Upper lobe of left lung (tissue), 6 donors: ENCODE data around the gene AADACL4. TPM values are rescaled to one million over a fixed set of nuclear protein-coding genes. Genes with fewer than 3 reads are reported as not detected.

Experiments used
- ATAC-seq, 2 donors: fragments of 200-7000 bp; cut with Tn5 transposase; one replicate each; pipeline ENCODE4 v1.9.1; 2022; ENCODE audit warnings: mild to moderate bottlenecking in 2 of 2, moderate library complexity in 2 of 2; ENCODE audit not compliant: low FRiP score in 2 of 2
- DNase-seq, 2 donors: peaks; one replicate each; pipeline ENCODE4 v3.0.0-alpha.2; 2019 to 2020
- H3K27ac ChIP-seq, 4 donors: fragments of 200-600 bp; sonication (generic); one replicate each; pipeline ENCODE4 v1.5.1; 2016 to 2019
- H3K27me3 ChIP-seq, 4 donors: fragments of 200-600 bp; sonication (generic); one replicate each; pipeline ENCODE4 v1.5.1; 2017 to 2019
- H3K36me3 ChIP-seq, 4 donors: fragments of 200-600 bp; sonication (generic); one replicate each; pipeline ENCODE4 v1.5.1; 2016 to 2019
- H3K4me1 ChIP-seq, 4 donors: fragments of 200-600 bp; sonication (generic); one replicate each; pipeline ENCODE4 v1.5.1; 2018 to 2019
- H3K4me3 ChIP-seq, 4 donors: fragments of 200-600 bp; sonication (generic); one replicate each; pipeline ENCODE4 v1.5.1; 2017 to 2019; ENCODE audit warnings: mild to moderate bottlenecking in 2 of 4, moderate library complexity in 1 of 4
- H3K9me3 ChIP-seq, 4 donors: fragments of 200-600 bp; sonication (generic); one replicate each; pipeline ENCODE4 v1.5.1; 2018 to 2019
- CTCF ChIP-seq, 6 experiments: fragments of 450-650 bp in 4 of 6; fragments of 200-600 bp in 2 of 6; sonication (generic) in 2 of 6; IDR thresholded peaks; one replicate each; pipeline ENCODE4 v1.5.1; 2016 to 2019; ENCODE audit warnings: antibody characterized with exemption in 6 of 6
- EP300 ChIP-seq, 4 donors: sonication (generic); formaldehyde crosslinking; IDR thresholded peaks; one replicate each; pipeline ENCODE4 v1.5.1; 2017; ENCODE audit warnings: antibody characterized with exemption in 4 of 4, control low read depth in 2 of 4
- POLR2A ChIP-seq, 4 donors: fragments of 450-650 bp; IDR thresholded peaks; one replicate each; pipeline ENCODE4 v1.5.1; 2016 to 2017; ENCODE audit warnings: antibody characterized with exemption in 4 of 4, mild to moderate bottlenecking in 2 of 4
- POLR2AphosphoS5 ChIP-seq, 2 donors: sonication (generic); formaldehyde crosslinking; IDR thresholded peaks; one replicate each; pipeline ENCODE4 v1.5.1; 2017; ENCODE audit warnings: antibody characterized with exemption in 2 of 2
- WGBS, 2 donors: methylation state at CpG; one replicate each; pipeline ENCODE4 v1.1.5; 2017 to 2018; 5-methylcytosine and 5-hydroxymethylcytosine counted together
- total RNA-seq, 6 donors: library from RNA; depleted of rRNA in 4 of 6; stranded (reverse); fragments of >200 nt in 4 of 6; gene quantifications; one replicate each; pipeline versions ENCODE4 v1.1.0 to v1.2.1, GENCODE V29; 2016 to 2021
- donor health status: DM: no; HTN: no; CAD: no; lungs with moderate emphysema.
- donor health status: DM: no; HTN: yes; CAD: no; lungs with severe emphysema.

The AADACL4 gene
- total RNA-seq, 6 donors from 2014 or later: not detected

GRCh38 chr1:12617901-12618660 lies 25.8 kb upstream of the AADACL4 start, which contains the start of gene DHRS3:
TSS of gene DHRS3 (minus strand) at chr1:12618210. CDS start at chr1:12617348, 862 bp downstream.
- Histone ChIP-seq H3K4me3 (peak within 1 kb of the TSS; percentile 58 to 79 (median 74)), H3K9me3 (no peaks in the 10 kb centered on the region), H3K27ac (peak within 1 kb of the TSS; percentile 86 to 99 (median 92)), H3K36me3 (no peaks in the 10 kb centered on the region), H3K4me1 (peaks cover 40 to 66% (median 57%) of the 10 kb centered on the region in 4 donors), H3K27me3 (no peaks in the 10 kb centered on the region)
- peak; percentile 72 to 87 for ATAC-seq
- peak; percentile 89 to 96 for DNase-seq
- no peak for TF ChIP-seq EP300 (IDR thresholded peaks at IDR 0.05)
- peak in 1 of 6 experiments; percentile 13 for TF ChIP-seq CTCF (IDR thresholded peaks at IDR 0.05)
- TF ChIP-seq POLR2AphosphoS5 (IDR thresholded peaks at IDR 0.05): peak; percentile 57 to 74
- peak in 3 of 4 donors; percentile 35 to 89 (median 60) for TF ChIP-seq POLR2A (IDR thresholded peaks at IDR 0.05)
- 1% methylated on average over 40 to 53 of the region's 69 CpGs for WGBS, 2 donors

GRCh38 chr1:12618661-12618964 lies 25.3 kb upstream of the AADACL4 start:
- H3K9me3 ChIP-seq: no peaks in the 10 kb centered on the region
- TF ChIP-seq POLR2A (IDR thresholded peaks at IDR 0.05): peak in 1 of 4 donors; percentile 3
- TF ChIP-seq CTCF (IDR thresholded peaks at IDR 0.05): no peak
- TF ChIP-seq POLR2AphosphoS5 (IDR thresholded peaks at IDR 0.05): no peak
- peak overlapping the region; percentile 58 to 79 (median 74) for H3K4me3 ChIP-seq
- 8 to 9% methylated on average over 4 to 6 of the region's 6 CpGs for WGBS, 2 donors
- ATAC-seq (no peak), DNase-seq (no peak)
- peaks cover 40 to 62% (median 52%) of the 10 kb centered on the region in 4 donors for H3K4me1 ChIP-seq
- H3K27me3 ChIP-seq: no peaks in the 10 kb centered on the region
- no peaks in the 10 kb centered on the region for H3K36me3 ChIP-seq
- H3K27ac ChIP-seq: peak overlapping the region; percentile 86 to 99 (median 92)

- Histone ChIP-seq H3K4me3 (peak overlapping the region; percentile 58 to 79 (median 74)), H3K27me3 (no peaks in the 10 kb centered on the region), H3K27ac (peak overlapping the region; percentile 86 to 99 (median 92)), H3K9me3 (no peaks in the 10 kb centered on the region), H3K4me1 (peaks cover 37 to 56% (median 48%) of the 10 kb centered on the region in 4 donors), H3K36me3 (no peaks in the 10 kb centered on the region)
- peak; percentile 53 to 77 for ATAC-seq
- TF ChIP-seq POLR2AphosphoS5 (IDR thresholded peaks at IDR 0.05) (peak; percentile 12 to 78), EP300 (IDR thresholded peaks at IDR 0.05) (peak in 2 of 4 donors; percentile 25 to 28), POLR2A (IDR thresholded peaks at IDR 0.05) (peak in 3 of 4 donors; percentile 12 to 48 (median 33)), CTCF (IDR thresholded peaks at IDR 0.05) (peak in 1 of 6 experiments; percentile 13)
- WGBS, 2 donors: 6 to 25% methylated on average over 18 to 30 of the region's 30 CpGs
- DNase-seq: peak; percentile 79 to 83
Measured at GRCh38 chr1:12618965-12619791, 24.7 kb upstream of the AADACL4 start.

GRCh38 chr1:12619792-12620487 lies 23.9 kb upstream of the AADACL4 start:
- peak; percentile 94 to 98 (median 96) for TF ChIP-seq CTCF (IDR thresholded peaks at IDR 0.05)
- peak in 1 of 2 donors; percentile 29 for TF ChIP-seq POLR2AphosphoS5 (IDR thresholded peaks at IDR 0.05)
- no peak for TF ChIP-seq EP300 (IDR thresholded peaks at IDR 0.05)
- peak in 1 of 4 donors; percentile 6 for TF ChIP-seq POLR2A (IDR thresholded peaks at IDR 0.05)
- Histone ChIP-seq H3K9me3 (no peaks in the 10 kb centered on the region), H3K36me3 (no peaks in the 10 kb centered on the region), H3K27ac (peak overlapping the region; percentile 86 to 99 (median 92)), H3K27me3 (no peaks in the 10 kb centered on the region), H3K4me1 (peaks cover 30 to 48% (median 43%) of the 10 kb centered on the region in 4 donors), H3K4me3 (peak overlapping the region in 3 of 4 donors; percentile 74 to 79 (median 75))
- ATAC-seq (peak; percentile 86 to 87), DNase-seq (peak; percentile 90)
- 22 to 25% methylated on average over 13 to 23 of the region's 23 CpGs for WGBS, 2 donors
